Left hindlimb (tissue), 1 donor: ENCODE data around the gene NAALADL1.
"Not testable (repeated sequence)": the region's sequence is repeated elsewhere in the genome, so short reads cannot be mapped to it uniquely, and the experiment has no call there.

Experiments
- DNase-seq: peaks from one replicate; pipeline ENCODE4 v3.0.0-alpha.2; 2018

Gene NAALADL1

GRCh38 chr11:65047581-65048422 lies 10.6 kb downstream of the NAALADL1 start:
- DNase-seq = peak; percentile 72

GRCh38 chr11:65045728-65046127 lies 12.6 kb downstream of the NAALADL1 start:
- DNase-seq = no peak

GRCh38 chr11:65045061-65045460 lies 13.3 kb downstream of the NAALADL1 start:
- DNase-seq = no peak

- DNase-seq = no peak
Observed at GRCh38 chr11:65043881-65044501, 14.4 kb downstream of the NAALADL1 start.

- DNase-seq = no peak
Observed at GRCh38 chr11:65042891-65043290, 15.5 kb downstream of the NAALADL1 start.

GRCh38 chr11:65040847-65041622 lies 17.3 kb downstream of the NAALADL1 start, which contains the start of gene SAC3D1:
Gene SAC3D1 (plus strand): TSS chr11:65041210. CDS start chr11:65041293, 83 bp downstream.
- DNase-seq = peak; percentile 93

GRCh38 chr11:65040520-65040846 lies 17.9 kb downstream of the NAALADL1 start:
- no peak for DNase-seq

GRCh38 chr11:65036931-65037330 lies 21.4 kb downstream of the NAALADL1 start:
- DNase-seq = no peak

- DNase-seq = no peak
Observed at GRCh38 chr11:65035579-65035978, 22.8 kb downstream of the NAALADL1 start.

GRCh38 chr11:65034423-65034822 lies 23.9 kb downstream of the NAALADL1 start:
- no peak for DNase-seq

GRCh38 chr11:65032216-65032615 lies 26.1 kb downstream of the NAALADL1 start:
- DNase-seq = no peak

GRCh38 chr11:65027213-65028067 lies 30.9 kb downstream of the NAALADL1 start, which contains the start of gene SNX15:
Gene SNX15 (plus strand): TSS chr11:65027439. CDS start chr11:65027538, 99 bp downstream.
- DNase-seq = peak; percentile 96

GRCh38 chr11:65026810-65027209 lies 31.5 kb downstream of the NAALADL1 start:
- no peak for DNase-seq

- DNase-seq = not testable (repeated sequence)
Observed at GRCh38 chr11:65023502-65023901, 34.9 kb downstream of the NAALADL1 start.

- no peak for DNase-seq
Observed at GRCh38 chr11:65021509-65021908, 36.8 kb downstream of the NAALADL1 start.

- no peak for DNase-seq
Observed at GRCh38 chr11:65021003-65021402, 37.4 kb downstream of the NAALADL1 start.

- no peak for DNase-seq
Observed at GRCh38 chr11:65019824-65020223, 38.5 kb downstream of the NAALADL1 start.

GRCh38 chr11:65017937-65018336 lies 40.4 kb downstream of the NAALADL1 start:
- no peak for DNase-seq

GRCh38 chr11:65016705-65017104 lies 41.6 kb downstream of the NAALADL1 start:
- no peak for DNase-seq

GRCh38 chr11:65014726-65015227 lies 43.6 kb downstream of the NAALADL1 start:
- DNase-seq = no peak

- peak; percentile 95 for DNase-seq
Observed at GRCh38 chr11:65013888-65014725, 44.2 kb downstream of the NAALADL1 start, which contains the start of gene ARL2. Gene ARL2 (plus strand): TSS chr11:65014160. CDS start chr11:65014208, 48 bp downstream.
